ENCODE measurements around the gene TNFAIP8. TPM values are rescaled to one million over a fixed set of nuclear protein-coding genes. Genes with fewer than 3 reads are reported as not detected.

The TNFAIP8 gene
- total and polyA plus RNA-seq, 9 donors: 1.4 to 14.6 (median 5.0) TPM

DNA sequence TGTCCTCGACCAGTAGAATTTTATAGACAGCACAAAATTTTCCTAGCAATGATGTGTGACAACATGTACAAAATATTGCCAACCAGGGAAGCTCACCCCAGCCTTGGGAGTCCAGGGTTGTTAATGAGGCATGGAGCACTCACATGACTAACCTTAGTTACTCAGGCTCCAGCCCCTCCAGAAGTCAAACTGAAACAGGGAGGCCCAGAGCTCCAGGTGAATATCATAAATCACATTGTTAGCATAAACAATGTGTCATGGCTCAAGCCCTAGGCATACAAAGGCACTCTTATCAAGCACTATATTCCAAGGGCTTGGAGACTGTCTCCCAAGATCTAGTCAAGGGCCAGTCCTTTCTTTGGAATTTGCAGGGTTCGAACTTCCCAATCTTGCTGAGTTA, 44.4 kb downstream of the TNFAIP8 start:
- no peaks in the 10 kb centered on the region for H3K36me3 ChIP-seq
- intact Hi-C loops (cut with DNase I): loop anchor here in 1 of 4 donors (10.0 kb wide), 1 partner anchor 415 kb away; the partner anchor contains the start of gene DTWD2
- H3K4me1 ChIP-seq (ENCODE audit: insufficient read depth): no peaks in the 10 kb centered on the region
- H3K4me3 ChIP-seq: no peak overlapping the region
- TF ChIP-seq POLR2A (IDR thresholded peaks at IDR 0.05) (no peak), EP300 (IDR thresholded peaks at IDR 0.05) (no peak)
- TF ChIP-seq, protein P1, sequence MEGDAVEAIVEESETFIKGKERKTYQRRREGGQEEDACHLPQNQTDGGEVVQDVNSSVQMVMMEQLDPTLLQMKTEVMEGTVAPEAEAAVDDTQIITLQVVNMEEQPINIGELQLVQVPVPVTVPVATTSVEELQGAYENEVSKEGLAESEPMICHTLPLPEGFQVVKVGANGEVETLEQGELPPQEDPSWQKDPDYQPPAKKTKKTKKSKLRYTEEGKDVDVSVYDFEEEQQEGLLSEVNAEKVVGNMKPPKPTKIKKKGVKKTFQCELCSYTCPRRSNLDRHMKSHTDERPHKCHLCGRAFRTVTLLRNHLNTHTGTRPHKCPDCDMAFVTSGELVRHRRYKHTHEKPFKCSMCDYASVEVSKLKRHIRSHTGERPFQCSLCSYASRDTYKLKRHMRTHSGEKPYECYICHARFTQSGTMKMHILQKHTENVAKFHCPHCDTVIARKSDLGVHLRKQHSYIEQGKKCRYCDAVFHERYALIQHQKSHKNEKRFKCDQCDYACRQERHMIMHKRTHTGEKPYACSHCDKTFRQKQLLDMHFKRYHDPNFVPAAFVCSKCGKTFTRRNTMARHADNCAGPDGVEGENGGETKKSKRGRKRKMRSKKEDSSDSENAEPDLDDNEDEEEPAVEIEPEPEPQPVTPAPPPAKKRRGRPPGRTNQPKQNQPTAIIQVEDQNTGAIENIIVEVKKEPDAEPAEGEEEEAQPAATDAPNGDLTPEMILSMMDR (IDR thresholded peaks at IDR 0.05): no peak
- H3K27ac ChIP-seq: no peak overlapping the region
- 64 to 77% (median 67%) methylated on average over 2 of the region's 2 CpGs for WGBS, 3 donors
- no peaks in the 10 kb centered on the region for H3K27me3 ChIP-seq
- DNase-seq: no peak
- no peaks in the 10 kb centered on the region for H3K9me3 ChIP-seq

DNA sequence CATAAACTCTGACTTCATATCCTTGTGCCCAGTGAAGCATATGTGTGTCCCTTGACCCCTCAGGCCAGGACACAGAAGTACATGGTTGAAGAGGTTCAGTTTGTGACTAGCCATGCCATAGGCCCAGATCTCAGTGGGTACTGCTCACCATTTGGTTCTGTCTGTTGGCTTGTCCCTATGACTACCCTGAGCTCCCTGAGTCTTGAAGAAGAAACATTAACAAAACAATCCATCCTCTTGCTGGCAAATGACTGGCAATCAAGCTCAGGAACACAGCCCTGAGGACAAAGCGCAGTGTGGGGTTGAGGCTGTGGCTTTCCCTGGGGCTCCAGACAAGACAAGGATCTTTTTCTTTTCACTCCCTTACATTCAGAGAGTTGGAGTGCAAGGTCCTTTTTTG, 46.3 kb downstream of the TNFAIP8 start:
- Histone ChIP-seq H3K9me3 (no peaks in the 10 kb centered on the region), H3K36me3 (no peaks in the 10 kb centered on the region), H3K27me3 (no peaks in the 10 kb centered on the region), H3K4me3 (no peak overlapping the region), H3K4me1 (ENCODE audit: insufficient read depth) (no peaks in the 10 kb centered on the region), H3K27ac (no peak overlapping the region)
- 97 to 100% (median 98%) methylated on average over 1 of the region's 1 CpG for WGBS, 3 donors
- intact Hi-C loops (cut with DNase I): loop anchor here in 1 of 4 donors (10.0 kb wide), 1 partner anchor 417 kb away; the partner anchor contains the start of gene DTWD2
- DNase-seq: no peak
- no peak for TF ChIP-seq POLR2A (IDR thresholded peaks at IDR 0.05)
- TF ChIP-seq, protein P1 (IDR thresholded peaks at IDR 0.05): no peak
- TF ChIP-seq EP300 (IDR thresholded peaks at IDR 0.05): no peak

DNA sequence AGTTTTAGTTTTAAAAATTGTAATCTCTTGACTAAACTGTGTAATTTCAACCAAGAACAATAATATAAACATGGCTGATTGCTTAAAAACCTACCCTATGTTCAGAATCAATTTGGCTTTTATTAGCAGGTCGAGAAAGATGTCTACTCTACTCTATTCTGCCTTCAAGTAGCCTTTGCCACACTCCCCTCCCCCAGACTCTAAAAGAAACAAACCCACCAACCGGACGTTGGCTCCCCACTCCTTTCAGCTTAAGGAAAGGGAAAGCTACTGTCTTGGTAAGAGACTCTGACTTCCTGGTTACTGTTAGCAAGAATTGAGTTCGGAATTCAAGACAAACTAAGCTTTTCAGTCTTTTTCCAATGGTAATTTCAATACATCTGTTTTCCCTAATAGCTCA, 46.7 kb downstream of the TNFAIP8 start:
- H3K4me1 ChIP-seq (ENCODE audit: insufficient read depth): no peaks in the 10 kb centered on the region
- TF ChIP-seq, protein P1 (IDR thresholded peaks at IDR 0.05): no peak
- no peak for TF ChIP-seq EP300 (IDR thresholded peaks at IDR 0.05)
- TF ChIP-seq POLR2A (IDR thresholded peaks at IDR 0.05): no peak
- no peaks in the 10 kb centered on the region for H3K36me3 ChIP-seq
- intact Hi-C loops (cut with DNase I): loop anchor here in 1 of 4 donors (10.0 kb wide), 1 partner anchor 418 kb away; the partner anchor contains the start of gene DTWD2
- DNase-seq: no peak
- WGBS, 3 donors: 41 to 59% (median 47%) methylated on average over 4 of the region's 4 CpGs
- no peaks in the 10 kb centered on the region for H3K9me3 ChIP-seq
- no peak overlapping the region for H3K4me3 ChIP-seq
- no peaks in the 10 kb centered on the region for H3K27me3 ChIP-seq
- no peak overlapping the region for H3K27ac ChIP-seq

DNA sequence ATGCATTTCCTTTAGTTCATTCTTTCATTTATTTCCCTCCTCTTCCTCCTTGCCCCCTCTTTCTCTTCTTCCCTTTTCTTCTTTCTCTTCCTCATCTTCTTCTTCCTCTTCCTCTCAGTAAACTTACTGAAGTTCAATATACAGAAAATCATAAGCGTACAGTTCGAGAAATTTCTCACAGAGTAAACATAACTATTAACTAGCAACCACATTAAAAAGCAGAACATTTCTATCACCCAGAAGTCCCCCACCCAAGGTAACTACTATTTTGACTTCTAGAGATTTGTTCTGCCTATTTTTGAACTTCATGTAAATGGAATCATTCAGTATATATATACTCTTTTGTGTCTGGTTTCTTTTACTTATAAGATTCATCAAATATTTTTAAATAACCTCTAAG, 48.2 kb downstream of the TNFAIP8 start:
- H3K9me3 ChIP-seq: no peaks in the 10 kb centered on the region
- no peak for DNase-seq
- no peaks in the 10 kb centered on the region for H3K4me1 ChIP-seq (ENCODE audit: insufficient read depth)
- no peaks in the 10 kb centered on the region for H3K27me3 ChIP-seq
- 91 to 98% (median 93%) methylated on average over 2 of the region's 2 CpGs for WGBS, 3 donors
- H3K4me3 ChIP-seq: no peak overlapping the region
- intact Hi-C loops (cut with DNase I): loop anchor here in 1 of 4 donors (10.0 kb wide), 1 partner anchor 419 kb away; the partner anchor contains the start of gene DTWD2
- H3K36me3 ChIP-seq: no peaks in the 10 kb centered on the region
- TF ChIP-seq EP300 (IDR thresholded peaks at IDR 0.05): no peak
- no peak for TF ChIP-seq POLR2A (IDR thresholded peaks at IDR 0.05)
- TF ChIP-seq, protein P1 (IDR thresholded peaks at IDR 0.05): no peak
- H3K27ac ChIP-seq: no peak overlapping the region

All from ovary (tissue), 9 donors.